Thyroid gland (tissue), 4 donors: ENCODE measurements around the gene GPR55.

Source experiments
- CTCF ChIP-seq, 6 experiments: fragments of 200-600 bp in 3 of 6; fragments of 450-650 bp in 3 of 6; sonication (generic) in 3 of 6; IDR thresholded peaks; one replicate each; pipeline ENCODE4 v1.5.1; 2016 to 2019; ENCODE audit warnings: antibody characterized with exemption in 6 of 6, mild to moderate bottlenecking in 2 of 6, inconsistent platforms in 1 of 6, moderate library complexity in 1 of 6
- POLR2A ChIP-seq, 2 donors: fragments of 450-650 bp; IDR thresholded peaks; one replicate each; pipeline ENCODE4 v1.6.1; 2017; ENCODE audit warnings: antibody characterized with exemption in 2 of 2, mild to moderate bottlenecking in 2 of 2, moderate library complexity in 1 of 2

- TF ChIP-seq POLR2A (IDR thresholded peaks at IDR 0.05) (no peak), CTCF (IDR thresholded peaks at IDR 0.05) (no peak)
Observed at GRCh38 chr2:230949966-230950873, 25.2 kb upstream of the GPR55 start.
